ENCODE measurements around the gene PKD1L1. TPM values are rescaled to one million over a fixed set of nuclear protein-coding genes. Genes with fewer than 3 reads are reported as not detected.
"Not testable (repeated sequence)": the region's sequence is repeated elsewhere in the genome, so short reads cannot be mapped to it uniquely, and the experiment has no call there.

Gene PKD1L1
- total RNA-seq, 1 experiment from 2014 or later = 2.8 TPM

DNA sequence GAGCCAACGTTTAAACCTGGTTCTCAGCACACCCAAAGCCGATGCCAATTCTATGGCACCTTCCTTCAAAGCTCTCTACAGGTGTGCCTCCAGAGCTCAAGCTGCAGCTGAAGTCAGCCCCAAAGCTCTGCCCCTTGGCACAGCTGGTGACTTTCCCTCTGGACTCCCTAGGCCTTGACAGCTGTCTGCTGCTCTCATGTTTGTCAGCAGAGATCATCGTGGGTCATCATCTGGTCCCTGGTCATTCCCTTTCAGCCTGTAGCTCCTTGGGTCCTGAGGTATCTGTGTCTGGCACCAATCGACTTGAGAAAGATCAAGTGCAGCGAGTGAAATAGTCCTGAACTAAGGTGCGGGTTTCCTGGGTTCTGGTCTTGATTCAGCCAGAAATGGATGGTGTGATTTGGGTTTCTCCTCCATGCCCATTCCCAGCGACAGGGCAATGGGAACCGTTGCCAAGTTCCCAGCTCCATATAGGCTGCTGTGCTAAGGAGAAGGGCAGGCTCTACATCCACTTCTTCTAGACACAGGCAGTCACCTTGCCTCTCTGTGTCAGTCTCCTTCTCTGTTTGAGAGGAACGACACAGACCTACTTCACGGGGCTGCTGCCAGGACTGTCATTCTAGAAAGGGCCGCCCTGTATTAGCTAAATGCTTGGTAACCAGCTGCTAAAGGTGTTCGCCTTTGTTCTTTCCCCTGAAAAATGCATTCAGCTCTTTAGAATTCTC lies 3.6 kb downstream of the PKD1L1 start:
- H3K4me3 ChIP-seq (ENCODE audit: low read length) = no peak overlapping the region
- no peak for DNase-seq
- no peak overlapping the region for H3K4me2 ChIP-seq (ENCODE audit: low read depth, low read length, poor library complexity, severe bottlenecking)
- H3K36me3 ChIP-seq (ENCODE audit: insufficient read depth, low read length) = no peaks in the 10 kb centered on the region
- H3K9ac ChIP-seq (ENCODE audit: low read length) = no peak overlapping the region
- no peaks in the 10 kb centered on the region for H3K9me3 ChIP-seq (ENCODE audit: low read length)
- no peaks in the 10 kb centered on the region for H3K79me2 ChIP-seq (ENCODE audit: low read length)
- H4K20me1 ChIP-seq (ENCODE audit: insufficient read depth, low read depth, low read length) = no peaks in the 10 kb centered on the region
- H3K9me2 ChIP-seq (replicated peaks; ENCODE audit: insufficient read depth, low read length) = no peaks in the 10 kb centered on the region
- no peaks in the 10 kb centered on the region for H3K27me3 ChIP-seq (ENCODE audit: low read length)
- H3K4me1 ChIP-seq (ENCODE audit: low read length) = peaks cover 6% of the 10 kb centered on the region
- H2AFZ ChIP-seq (ENCODE audit: low read length) = no peak overlapping the region
- H3K27ac ChIP-seq (ENCODE audit: low read length) = no peak overlapping the region

DNA sequence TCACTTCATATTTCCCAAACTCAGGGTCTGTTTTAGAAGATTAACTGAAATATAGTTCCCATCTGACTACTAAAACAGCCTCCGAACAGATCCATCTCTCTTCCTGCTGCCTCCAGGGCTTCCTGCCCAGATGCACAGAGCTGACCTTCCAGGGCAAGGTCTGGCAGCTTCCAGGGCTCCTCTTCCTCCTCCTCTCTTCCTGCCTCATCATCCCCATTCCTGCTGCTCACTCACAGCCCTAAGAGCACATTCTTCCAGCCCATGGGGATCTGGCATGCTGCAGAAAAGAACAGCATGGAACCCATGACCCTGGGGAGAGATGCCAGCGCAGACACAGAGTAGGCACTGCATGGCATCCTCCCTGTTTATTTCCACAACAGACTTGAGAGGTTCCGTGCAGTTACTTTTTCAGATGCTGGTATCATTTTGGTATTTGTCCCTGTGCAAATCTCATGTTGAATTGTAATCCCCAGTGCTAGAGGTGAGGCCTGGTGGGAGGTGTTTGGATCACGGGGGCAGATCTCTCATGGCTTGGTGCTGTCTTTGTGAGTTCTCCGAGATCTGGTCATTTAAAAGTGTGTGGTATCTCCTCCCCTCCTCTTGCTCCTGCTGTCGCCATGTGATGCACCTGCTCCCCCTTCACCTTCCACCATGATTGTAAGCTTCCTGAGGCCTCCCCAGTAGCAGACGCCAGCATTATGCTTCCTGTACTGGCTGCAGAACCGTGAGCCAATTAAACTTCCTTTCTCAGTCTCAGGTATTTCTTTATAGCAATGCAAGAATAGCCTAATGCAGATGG lies 4.4 kb downstream of the PKD1L1 start:
- Histone ChIP-seq H3K36me3 (ENCODE audit: insufficient read depth, low read length) (no peaks in the 10 kb centered on the region), H2AFZ (ENCODE audit: low read length) (no peak overlapping the region), H3K9me2 (replicated peaks; ENCODE audit: insufficient read depth, low read length) (no peaks in the 10 kb centered on the region), H4K20me1 (ENCODE audit: insufficient read depth, low read depth, low read length) (no peaks in the 10 kb centered on the region), H3K79me2 (ENCODE audit: low read length) (no peaks in the 10 kb centered on the region), H3K9me3 (ENCODE audit: low read length) (no peaks in the 10 kb centered on the region), H3K9ac (ENCODE audit: low read length) (no peak overlapping the region), H3K27me3 (ENCODE audit: low read length) (no peaks in the 10 kb centered on the region), H3K4me2 (ENCODE audit: low read depth, low read length, poor library complexity, severe bottlenecking) (no peak overlapping the region), H3K4me3 (ENCODE audit: low read length) (no peak overlapping the region), H3K27ac (ENCODE audit: low read length) (no peak overlapping the region), H3K4me1 (ENCODE audit: low read length) (peaks cover 15% of the 10 kb centered on the region)
- DNase-seq = no peak

DNA sequence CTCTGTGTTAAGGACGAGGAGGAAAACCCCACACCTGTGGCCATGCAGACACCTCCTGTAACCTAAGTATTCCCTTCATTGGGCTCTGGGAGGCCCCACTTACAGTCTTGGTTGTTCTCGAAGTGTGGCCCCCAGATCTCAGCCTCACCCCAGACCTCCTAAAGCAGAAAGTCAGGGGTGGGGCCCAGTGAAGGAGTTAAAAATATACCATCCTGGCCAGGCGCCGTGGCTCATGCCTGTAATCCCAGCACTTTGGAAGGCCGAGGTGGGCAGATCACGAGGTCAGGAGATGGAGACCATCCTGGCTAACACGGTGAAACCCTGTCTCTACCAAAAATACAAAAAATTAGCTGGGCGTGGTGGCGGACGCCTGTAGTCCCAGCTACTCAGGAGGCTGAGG lies 5.6 kb downstream of the PKD1L1 start:
- not testable (repeated sequence) for H3K9me3 ChIP-seq (ENCODE audit: low read length); H3K4me3 ChIP-seq (ENCODE audit: low read length); H3K79me2 ChIP-seq (ENCODE audit: low read length); H3K9me2 ChIP-seq (replicated peaks; ENCODE audit: insufficient read depth, low read length); H3K36me3 ChIP-seq (ENCODE audit: insufficient read depth, low read length); H3K27me3 ChIP-seq (ENCODE audit: low read length); H3K9ac ChIP-seq (ENCODE audit: low read length); H4K20me1 ChIP-seq (ENCODE audit: insufficient read depth, low read depth, low read length); DNase-seq; H3K27ac ChIP-seq (ENCODE audit: low read length); H2AFZ ChIP-seq (ENCODE audit: low read length); H3K4me2 ChIP-seq (ENCODE audit: low read depth, low read length, poor library complexity, severe bottlenecking)
- peaks cover 27% of the 10 kb centered on the region for H3K4me1 ChIP-seq (ENCODE audit: low read length)

DNA sequence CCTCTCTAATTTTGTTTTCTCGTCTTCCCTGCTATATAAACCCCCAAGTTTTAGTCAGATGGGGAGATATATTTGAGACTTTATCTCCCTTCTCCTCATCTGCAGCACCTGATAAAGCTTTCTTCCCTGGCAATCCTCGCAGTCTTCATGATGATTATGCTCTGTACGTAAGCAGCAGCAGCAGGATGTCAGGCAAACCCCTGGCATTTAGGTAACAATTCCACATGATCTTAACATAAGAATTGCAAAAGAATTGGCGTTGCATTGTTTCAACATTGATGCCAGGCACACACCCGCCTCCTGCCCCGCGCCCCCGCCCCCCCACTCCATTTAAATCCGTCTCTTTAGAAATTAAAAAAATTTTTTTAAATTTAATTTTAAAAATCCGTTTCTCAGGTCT lies 6.1 kb downstream of the PKD1L1 start:
- Histone ChIP-seq H3K4me2 (ENCODE audit: low read depth, low read length, poor library complexity, severe bottlenecking) (no peak overlapping the region), H2AFZ (ENCODE audit: low read length) (no peak overlapping the region)

DNA sequence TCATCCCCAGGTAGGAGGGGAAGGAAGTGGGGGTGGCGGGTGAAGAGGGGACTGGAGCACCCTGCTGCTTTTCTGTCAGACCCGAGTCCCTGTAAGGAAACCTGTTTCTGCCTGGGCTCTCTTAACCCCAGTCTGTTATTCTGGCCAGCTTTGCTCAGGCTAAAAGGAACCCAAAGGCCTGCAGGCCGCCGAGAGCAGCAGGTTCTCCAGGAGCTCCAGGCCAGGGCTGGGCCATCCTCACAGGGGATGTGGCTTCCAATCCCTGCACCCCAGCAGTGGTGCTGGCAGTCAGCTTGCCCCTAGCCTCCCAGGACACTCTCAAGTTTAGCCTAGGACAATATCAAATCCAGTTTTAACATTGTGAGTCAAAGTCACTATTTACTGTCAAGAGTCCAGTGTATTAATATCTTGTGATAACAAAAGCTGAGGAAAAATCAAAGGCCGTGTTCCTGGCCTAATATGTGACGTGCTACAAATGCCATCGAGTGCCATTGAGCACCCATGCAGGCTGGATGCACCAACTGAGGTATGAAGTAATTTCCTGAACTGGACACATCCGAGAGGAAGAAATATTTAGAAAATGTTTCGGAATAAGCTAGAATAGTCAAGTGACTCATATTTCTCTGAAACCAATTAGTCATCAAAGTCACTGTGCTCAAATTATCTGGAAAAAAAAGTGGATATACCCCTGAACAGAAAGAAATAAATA lies 7.0 kb downstream of the PKD1L1 start:
- Histone ChIP-seq H3K79me2 (ENCODE audit: low read length) (no peaks in the 10 kb centered on the region), H3K36me3 (ENCODE audit: insufficient read depth, low read length) (no peaks in the 10 kb centered on the region), H3K4me2 (ENCODE audit: low read depth, low read length, poor library complexity, severe bottlenecking) (no peak overlapping the region), H2AFZ (ENCODE audit: low read length) (peak overlapping the region; percentile 67; the same call in 1 of the 2 replicates), H3K4me3 (ENCODE audit: low read length) (no peak overlapping the region), H4K20me1 (ENCODE audit: insufficient read depth, low read depth, low read length) (no peaks in the 10 kb centered on the region), H3K9me2 (replicated peaks; ENCODE audit: insufficient read depth, low read length) (no peaks in the 10 kb centered on the region), H3K4me1 (ENCODE audit: low read length) (peaks cover 40% of the 10 kb centered on the region), H3K27ac (ENCODE audit: low read length) (no peak overlapping the region), H3K9me3 (ENCODE audit: low read length) (no peaks in the 10 kb centered on the region), H3K9ac (ENCODE audit: low read length) (no peak overlapping the region), H3K27me3 (ENCODE audit: low read length) (no peaks in the 10 kb centered on the region)
- no peak for DNase-seq

More for the DNA sequence above, 6.1 kb downstream of the PKD1L1 start:
- H3K27me3 ChIP-seq (ENCODE audit: low read length) = no peaks in the 10 kb centered on the region
- DNase-seq = no peak
- no peak overlapping the region for H3K27ac ChIP-seq (ENCODE audit: low read length)
- no peaks in the 10 kb centered on the region for H4K20me1 ChIP-seq (ENCODE audit: insufficient read depth, low read depth, low read length)
- no peak overlapping the region for H3K4me3 ChIP-seq (ENCODE audit: low read length)
- H3K79me2 ChIP-seq (ENCODE audit: low read length) = no peaks in the 10 kb centered on the region
- H3K9me3 ChIP-seq (ENCODE audit: low read length) = no peaks in the 10 kb centered on the region
- no peak overlapping the region for H3K9ac ChIP-seq (ENCODE audit: low read length)
- peaks cover 32% of the 10 kb centered on the region for H3K4me1 ChIP-seq (ENCODE audit: low read length)
- no peaks in the 10 kb centered on the region for H3K9me2 ChIP-seq (replicated peaks; ENCODE audit: insufficient read depth, low read length)
- no peaks in the 10 kb centered on the region for H3K36me3 ChIP-seq (ENCODE audit: insufficient read depth, low read length)

DNA sequence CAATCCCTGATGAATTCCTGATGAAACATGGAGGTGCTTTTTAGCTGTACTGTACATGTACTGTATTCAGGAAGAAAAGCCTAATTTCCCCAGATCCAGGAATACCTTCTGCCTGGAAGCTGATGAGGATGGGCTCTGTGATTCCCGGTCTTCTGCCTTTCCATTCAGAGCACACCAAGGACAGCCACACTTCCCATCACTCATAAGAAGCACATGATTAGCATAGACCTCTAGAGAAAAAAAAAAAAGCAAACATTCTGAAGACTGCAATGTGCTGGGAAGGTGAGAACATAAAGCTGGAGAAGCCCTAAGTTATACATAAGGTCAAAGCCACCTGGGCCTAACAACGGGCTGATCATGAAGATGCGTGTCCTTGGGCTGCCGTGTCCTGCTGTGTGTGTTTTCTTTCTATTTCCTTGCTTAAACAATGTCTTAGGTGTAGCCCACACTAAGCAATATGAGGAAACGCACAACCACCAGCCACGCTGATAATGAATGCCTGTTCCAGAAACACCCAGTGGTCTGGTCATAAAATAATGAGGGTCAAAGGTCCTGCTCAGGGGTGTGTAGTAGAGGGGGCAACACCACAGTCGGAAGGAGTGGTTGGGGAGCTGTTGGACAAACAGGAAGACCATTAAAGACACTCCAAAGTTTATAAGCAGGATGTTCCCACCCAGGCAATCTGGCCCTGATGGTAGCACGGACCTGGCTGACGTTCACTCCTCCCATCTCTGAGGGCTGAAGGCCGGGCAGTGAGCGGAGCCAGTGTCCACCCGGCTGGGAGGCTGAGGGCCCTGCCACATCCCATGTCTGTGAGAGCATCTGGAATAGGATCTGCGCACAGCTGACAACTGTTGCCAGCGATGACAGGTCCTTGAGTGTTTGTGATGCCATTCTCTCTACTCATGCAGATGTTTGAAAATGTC lies 7.9 kb downstream of the PKD1L1 start:
- no peaks in the 10 kb centered on the region for H3K9me3 ChIP-seq (ENCODE audit: low read length)
- H4K20me1 ChIP-seq (ENCODE audit: insufficient read depth, low read depth, low read length) = no peaks in the 10 kb centered on the region
- H2AFZ ChIP-seq (ENCODE audit: low read length) = no peak overlapping the region
- H3K4me3 ChIP-seq (ENCODE audit: low read length) = no peak overlapping the region
- H3K27ac ChIP-seq (ENCODE audit: low read length) = no peak overlapping the region
- no peaks in the 10 kb centered on the region for H3K36me3 ChIP-seq (ENCODE audit: insufficient read depth, low read length)
- H3K27me3 ChIP-seq (ENCODE audit: low read length) = no peaks in the 10 kb centered on the region
- no peak overlapping the region for H3K4me2 ChIP-seq (ENCODE audit: low read depth, low read length, poor library complexity, severe bottlenecking)
- no peaks in the 10 kb centered on the region for H3K79me2 ChIP-seq (ENCODE audit: low read length)
- no peak for DNase-seq
- H3K4me1 ChIP-seq (ENCODE audit: low read length) = peaks cover 49% of the 10 kb centered on the region
- no peak overlapping the region for H3K9ac ChIP-seq (ENCODE audit: low read length)
- H3K9me2 ChIP-seq (replicated peaks; ENCODE audit: insufficient read depth, low read length) = no peaks in the 10 kb centered on the region

DNA sequence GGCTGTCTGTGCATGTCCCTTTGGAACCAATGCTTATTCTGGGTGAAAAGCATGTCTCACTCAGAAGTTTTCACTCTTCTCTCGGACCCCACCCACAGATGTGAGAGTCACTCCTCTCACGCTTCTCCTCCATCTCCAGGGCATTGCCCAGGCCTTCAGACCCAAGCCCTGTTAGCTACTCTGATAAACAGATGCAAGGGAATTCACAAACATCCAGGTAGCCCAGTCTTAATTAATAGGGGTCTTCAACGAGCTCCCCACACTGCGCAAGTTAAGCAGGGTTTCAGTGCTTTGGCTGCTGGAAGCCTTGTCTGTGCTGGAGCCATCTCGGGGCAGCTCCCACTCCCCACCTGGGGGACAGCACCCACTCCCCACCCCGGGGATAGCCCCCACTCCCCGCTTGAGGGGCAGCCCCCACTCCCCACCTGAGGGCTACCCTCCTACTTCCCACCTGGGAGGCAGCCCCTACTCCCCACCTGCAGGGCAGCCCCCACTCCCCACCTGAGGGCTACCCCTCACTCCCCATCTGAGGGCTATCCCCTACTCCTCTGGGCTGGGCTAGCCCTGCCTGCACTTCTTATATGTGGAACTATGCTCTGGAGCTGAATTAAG lies 8.7 kb downstream of the PKD1L1 start:
- Histone ChIP-seq H3K4me3 (ENCODE audit: low read length) (no peak overlapping the region), H4K20me1 (ENCODE audit: insufficient read depth, low read depth, low read length) (no peaks in the 10 kb centered on the region), H2AFZ (ENCODE audit: low read length) (peak overlapping the region; percentile 33; the same call in 1 of the 2 replicates), H3K27me3 (ENCODE audit: low read length) (no peaks in the 10 kb centered on the region), H3K9me2 (replicated peaks; ENCODE audit: insufficient read depth, low read length) (no peaks in the 10 kb centered on the region), H3K9me3 (ENCODE audit: low read length) (no peaks in the 10 kb centered on the region), H3K79me2 (ENCODE audit: low read length) (no peaks in the 10 kb centered on the region), H3K4me2 (ENCODE audit: low read depth, low read length, poor library complexity, severe bottlenecking) (peak overlapping the region; percentile 58), H3K9ac (ENCODE audit: low read length) (peak overlapping the region; percentile 44), H3K27ac (ENCODE audit: low read length) (peak overlapping the region; percentile 96), H3K4me1 (ENCODE audit: low read length) (peaks cover 51% of the 10 kb centered on the region), H3K36me3 (ENCODE audit: insufficient read depth, low read length) (no peaks in the 10 kb centered on the region)
- no peak for DNase-seq
